Colon (tissue), 2 donors: Measurements from ENCODE around the gene PMEL.
"Not testable (repeated sequence)": the region's sequence is repeated elsewhere in the genome, so short reads cannot be mapped to it uniquely, and the experiment has no call there.

Source experiments
- FAIRE-seq: peaks from 2 replicates; lab custom pipeline; 2012; peaks lifted over from hg19 to GRCh38; lab: Jason Lieb, UNC
- donor health status: control.
- donor health status: control.

Gene PMEL

GRCh38 chr12:55965941-55966407 lies at the start of gene PMEL:
Gene PMEL, minus strand, starts transcription at chr12:55966042. Its CDS starts 31 bp downstream, at chr12:55966011.
- FAIRE-seq = no peak

GRCh38 chr12:56014205-56014604 lies 48.4 kb upstream of the PMEL start:
- FAIRE-seq = no peak

DNA sequence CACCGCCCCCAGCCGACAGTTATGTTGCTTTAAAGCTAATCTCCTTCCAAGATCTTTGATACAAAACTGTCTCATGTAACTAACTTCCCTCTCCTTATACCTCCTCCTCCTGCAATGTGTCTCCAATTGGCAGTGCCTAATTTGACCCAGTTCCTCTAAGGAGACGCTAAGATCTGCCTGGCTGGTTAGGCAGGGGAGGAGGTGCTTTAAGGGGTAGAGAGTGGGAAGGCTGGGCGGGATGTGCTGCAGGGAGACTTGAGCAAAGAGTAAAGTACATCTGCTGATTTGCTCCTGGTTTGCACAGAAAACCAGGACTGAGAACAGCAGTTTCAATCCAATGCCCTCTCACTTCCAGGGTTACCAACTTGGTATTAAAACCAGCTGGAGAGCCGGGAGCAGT lies 47.6 kb upstream of the PMEL start:
- no peak for FAIRE-seq

- FAIRE-seq = no peak
Observed at GRCh38 chr12:56011509-56012090, 45.8 kb upstream of the PMEL start.

GRCh38 chr12:56010111-56010570 lies 44.3 kb upstream of the PMEL start:
- no peak for FAIRE-seq

DNA sequence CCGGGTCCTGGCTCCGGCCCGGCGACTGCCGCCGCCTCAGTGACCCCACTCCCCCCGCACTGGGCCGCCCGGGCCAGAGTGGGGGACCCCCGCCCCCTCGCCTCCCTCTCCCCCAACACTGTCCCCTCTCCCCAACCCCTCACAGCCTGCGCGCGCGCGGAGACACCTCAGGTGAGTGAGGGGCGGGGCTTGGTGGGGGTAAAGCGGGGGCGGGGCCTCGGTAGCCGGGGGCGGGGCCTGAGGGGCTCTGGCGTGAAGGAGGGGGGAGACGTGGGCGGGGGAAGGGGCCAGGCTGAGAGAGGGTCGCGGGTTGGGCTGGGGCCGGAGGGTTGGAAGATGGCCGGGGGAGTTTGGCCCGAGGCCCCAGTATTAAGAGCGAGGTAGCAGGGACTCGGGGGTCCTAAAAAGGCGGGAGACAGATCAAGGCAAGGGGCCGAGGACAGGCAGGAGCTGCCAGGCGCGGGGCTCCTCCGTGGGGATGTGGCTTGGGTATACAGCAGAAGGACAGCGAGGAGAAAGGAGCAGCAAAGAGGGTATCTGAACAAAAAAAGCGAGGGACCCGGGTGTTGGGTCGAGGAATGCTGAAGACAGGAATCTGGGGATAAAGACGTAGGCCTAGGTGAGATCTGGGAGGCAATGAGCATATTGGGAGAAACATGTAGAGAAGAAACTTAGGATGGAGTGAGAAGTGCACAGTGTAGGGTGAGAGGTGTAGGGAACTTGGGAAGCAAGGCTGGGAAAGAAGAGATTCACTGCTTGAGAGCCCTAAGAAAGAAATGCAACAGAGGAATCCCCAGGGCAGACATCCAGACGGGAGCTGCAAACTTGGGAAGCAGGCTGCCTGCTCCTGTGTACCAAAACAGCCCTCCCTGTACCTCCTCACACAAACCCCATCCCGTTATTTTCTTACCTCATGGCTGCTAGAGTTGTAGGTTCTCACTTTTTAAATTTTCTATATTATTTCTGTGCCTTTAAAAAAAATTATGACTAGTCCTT lies 42.0 kb upstream of the PMEL start:
- no peak for FAIRE-seq

- FAIRE-seq = no peak
Observed at GRCh38 chr12:56004211-56004610, 38.4 kb upstream of the PMEL start.

DNA sequence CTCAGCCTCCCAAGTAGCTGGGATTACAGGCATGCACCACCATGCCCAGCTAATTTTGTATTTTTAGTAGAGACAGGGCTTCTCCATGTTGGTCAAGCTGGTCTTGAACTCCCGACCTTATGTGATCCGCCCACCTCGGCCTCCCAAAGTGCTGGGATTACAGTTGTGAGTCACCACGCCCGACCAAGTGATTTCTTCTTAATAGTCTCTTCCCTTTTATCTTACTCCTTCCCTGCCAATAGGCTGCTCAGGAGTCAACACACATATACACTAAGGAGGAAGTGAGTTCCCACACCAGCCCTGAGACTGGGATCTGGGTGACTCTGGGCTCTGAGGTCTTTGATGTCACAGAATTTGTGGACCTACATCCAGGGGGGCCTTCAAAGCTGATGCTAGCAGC lies 37.5 kb upstream of the PMEL start:
- FAIRE-seq = not testable (repeated sequence)

GRCh38 chr12:56001487-56002100 lies 35.8 kb upstream of the PMEL start:
- FAIRE-seq = no peak

- FAIRE-seq = not testable (repeated sequence)
Observed at GRCh38 chr12:55999999-56000540, 34.2 kb upstream of the PMEL start.

- FAIRE-seq = not testable (repeated sequence)
Observed at GRCh38 chr12:55999522-55999921, 33.7 kb upstream of the PMEL start.

- no peak for FAIRE-seq
Observed at GRCh38 chr12:55997535-55997859, 31.7 kb upstream of the PMEL start.

DNA sequence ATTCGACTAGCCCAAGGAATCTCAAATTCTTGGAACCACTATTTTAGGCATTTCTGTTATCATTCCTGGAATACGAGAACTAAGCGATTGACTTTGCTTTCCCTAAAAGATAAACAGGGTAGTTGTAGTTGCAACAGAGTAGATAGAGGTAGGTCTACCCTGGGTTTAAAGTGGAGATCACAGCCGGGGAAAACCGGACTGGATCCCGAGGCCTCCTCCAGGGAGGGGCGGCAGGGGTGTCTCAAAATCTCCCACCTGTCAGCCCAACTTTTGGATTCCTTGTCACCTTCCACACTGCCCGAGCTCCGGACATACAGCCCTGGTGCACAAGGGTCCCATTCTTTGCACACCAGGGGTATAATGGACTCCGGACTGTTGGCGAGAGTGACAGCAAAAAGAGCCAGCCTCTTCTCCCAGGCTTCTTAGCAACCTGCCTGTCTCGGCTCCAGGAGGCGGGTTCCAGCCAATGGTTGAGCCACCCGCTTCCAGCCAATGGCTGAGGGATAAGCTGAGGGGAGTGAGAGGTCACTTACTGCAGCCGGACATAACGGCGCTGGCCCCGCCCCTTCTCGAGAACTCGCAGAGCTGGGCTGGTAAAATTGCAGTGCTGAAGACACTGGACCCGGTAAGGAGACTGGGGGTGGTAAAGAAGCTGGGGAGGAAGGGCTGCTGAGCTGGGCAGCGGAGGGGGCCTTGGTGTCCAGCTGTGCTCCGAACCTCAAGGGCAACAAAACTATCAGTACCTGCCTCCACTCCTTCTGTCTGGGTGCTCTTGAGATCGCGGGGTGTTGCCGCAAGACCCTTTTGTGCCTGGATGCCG lies 31.1 kb upstream of the PMEL start, which contains the start of gene SUOX:
Gene SUOX, plus strand, starts transcription at position 562 of the 820 bp plus-strand sequence. CDS start 4,946 bp downstream, outside the sequence.
- FAIRE-seq = no peak

DNA sequence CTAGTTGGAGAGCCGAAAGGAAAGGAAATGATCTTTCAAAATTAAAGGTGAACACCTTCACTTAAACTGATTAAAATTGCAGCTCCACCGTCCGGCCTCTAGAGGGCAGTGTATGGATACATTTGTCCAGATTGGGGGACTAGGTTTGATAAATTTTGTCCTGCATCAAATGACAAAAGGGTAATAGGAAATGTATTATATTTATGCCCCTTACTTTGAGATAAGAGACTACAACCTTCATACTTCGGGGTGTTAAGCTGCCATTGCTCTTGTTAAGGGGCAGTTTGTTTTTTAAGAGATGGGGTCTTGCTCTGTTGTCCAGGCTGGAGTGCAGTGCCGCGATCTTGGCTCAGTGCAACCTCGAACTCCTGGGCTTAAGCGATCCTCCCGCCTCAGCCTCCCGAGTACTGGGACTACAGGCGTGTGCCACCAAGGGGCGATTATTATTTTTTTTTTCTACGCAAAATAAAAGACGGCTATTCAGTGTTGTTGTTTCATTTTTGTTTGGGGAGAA lies 30.4 kb upstream of the PMEL start:
- FAIRE-seq = no peak

DNA sequence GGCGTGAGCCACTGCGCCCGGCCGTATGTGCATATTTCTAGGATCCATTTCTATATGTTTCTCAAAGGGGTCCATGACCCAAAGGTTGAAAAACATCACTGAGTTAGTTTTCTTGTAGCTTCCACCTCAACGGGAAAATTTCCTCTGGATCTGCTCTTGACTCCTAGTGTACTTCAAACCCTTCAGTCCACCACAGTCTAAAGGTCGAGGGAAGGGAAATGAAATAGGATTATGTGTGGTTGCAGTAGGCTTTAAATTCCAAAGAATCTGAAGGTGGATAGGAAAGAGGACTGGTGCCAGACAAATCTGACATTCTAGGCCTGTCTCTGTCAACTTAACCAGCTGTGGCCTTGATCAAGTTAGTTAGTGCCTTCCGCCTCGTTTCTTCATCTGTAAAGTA lies 29.5 kb upstream of the PMEL start:
- FAIRE-seq = no peak

DNA sequence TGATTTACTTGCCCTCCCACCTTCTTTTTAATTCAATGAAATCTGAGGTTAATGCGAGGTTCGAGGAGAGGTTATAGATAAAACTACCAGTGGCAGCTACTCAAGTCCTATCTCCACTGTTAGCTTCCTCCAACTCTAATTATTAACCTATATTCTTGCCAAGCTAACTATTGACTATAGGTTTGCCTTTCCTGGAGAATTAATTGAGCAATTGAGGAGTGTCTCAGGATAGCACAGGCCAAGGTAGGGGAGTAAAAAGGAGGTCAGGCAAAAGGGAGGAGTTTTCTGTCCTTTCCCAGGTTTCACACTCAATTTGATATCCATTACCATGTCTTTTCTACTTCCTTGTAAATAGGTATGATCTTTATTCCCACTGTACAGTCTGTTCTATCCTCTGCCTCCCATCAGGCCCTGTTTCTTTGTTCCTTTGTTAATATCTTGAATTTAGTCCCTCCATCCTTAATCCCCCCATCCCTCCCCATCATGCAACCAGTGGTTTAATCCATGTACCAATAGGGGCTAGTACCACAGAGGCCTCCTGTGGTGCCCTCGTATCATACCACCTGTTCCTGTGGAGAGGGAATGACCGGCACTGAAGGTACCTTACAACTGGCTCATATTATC lies 27.5 kb upstream of the PMEL start:
- FAIRE-seq = no peak

- no peak for FAIRE-seq
Observed at GRCh38 chr12:55991110-55991509, 25.3 kb upstream of the PMEL start.

GRCh38 chr12:55985976-55986375 lies 20.1 kb upstream of the PMEL start:
- FAIRE-seq = not testable (repeated sequence)

DNA sequence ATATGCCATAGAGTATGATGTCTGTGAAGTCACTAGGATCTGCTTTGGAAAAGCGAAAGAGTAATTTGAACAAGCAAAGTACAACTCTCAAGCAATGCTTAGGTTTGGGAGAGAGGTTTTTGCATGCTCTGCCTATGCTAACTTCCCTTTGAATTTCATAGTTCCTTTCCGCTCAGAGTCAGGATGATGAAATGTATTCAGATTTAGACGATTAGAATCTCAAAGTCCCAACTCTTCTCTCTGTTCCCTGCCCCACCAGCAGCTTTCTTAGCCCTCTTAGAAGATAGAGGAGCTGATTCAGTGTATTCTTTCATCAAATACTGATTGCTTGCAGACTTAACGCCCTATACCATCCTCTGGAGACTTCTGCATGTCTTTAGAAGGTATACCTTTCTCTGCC lies 19.5 kb upstream of the PMEL start:
- no peak for FAIRE-seq

- FAIRE-seq = no peak
Observed at GRCh38 chr12:55984861-55985260, 19.0 kb upstream of the PMEL start.
